ENCODE data around the gene SLC22A4. TPM values are rescaled to one million over a fixed set of nuclear protein-coding genes. Genes with fewer than 3 reads are reported as not detected.
A peak's percentile ranks its signal among the peaks of the same experiment; 100 is the strongest.

Gene SLC22A4
- polyA plus RNA-seq, 4 donors = 1.5 to 10.9 (median 5.0) TPM

DNA sequence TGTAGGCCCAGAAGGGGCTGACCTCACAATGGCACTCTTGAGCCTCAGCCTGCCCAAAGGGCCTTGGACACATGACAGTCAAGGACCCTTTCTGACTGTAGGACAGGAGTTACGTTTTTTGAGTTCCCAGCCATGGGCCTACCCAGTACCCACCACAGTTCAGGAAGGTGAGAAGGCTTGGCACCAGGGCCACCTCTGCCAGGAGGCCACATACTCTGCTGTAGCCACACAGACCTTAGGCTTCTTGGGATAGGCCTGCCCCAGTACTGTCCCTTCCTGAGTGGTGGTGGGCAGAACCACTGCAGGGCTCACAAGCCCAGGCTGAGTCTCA is 23.9 kb upstream of the SLC22A4 start:
- no peaks in the 10 kb centered on the region for H3K9me3 ChIP-seq (ENCODE audit: control insufficient read depth in 2 of 2, insufficient read depth in 1 of 2, low read depth in 1 of 2, low read length in 1 of 2)
- H3K36me3 ChIP-seq (ENCODE audit: control insufficient read depth in 3 of 3, insufficient read depth in 2 of 3, low read depth in 1 of 3, low read length in 3 of 3) = peaks cover 0 to 53% (median 0%) of the 10 kb centered on the region in 3 donors
- no peak overlapping the region for H3K27ac ChIP-seq (ENCODE audit: low read depth in 1 of 3, low read length in 2 of 3)
- FAIRE-seq (no peak), DNase-seq (no peak)
- H3K4me3 ChIP-seq (ENCODE audit: low read depth in 1 of 3, low read length in 3 of 3) = no peak overlapping the region
- peaks cover 0 to 43% (median under 1%) of the 10 kb centered on the region in 3 donors for H3K4me1 ChIP-seq (ENCODE audit: control insufficient read depth in 3 of 3, insufficient read depth in 2 of 3, low read depth in 1 of 3, low read length in 2 of 3)
- WGBS, 3 donors = 96 to 100% (median 100%) methylated on average over 1 of the region's 1 CpG
- H3K27me3 ChIP-seq (ENCODE audit: control insufficient read depth in 3 of 3, insufficient read depth in 3 of 3, low read length in 3 of 3) = no peaks in the 10 kb centered on the region

DNA sequence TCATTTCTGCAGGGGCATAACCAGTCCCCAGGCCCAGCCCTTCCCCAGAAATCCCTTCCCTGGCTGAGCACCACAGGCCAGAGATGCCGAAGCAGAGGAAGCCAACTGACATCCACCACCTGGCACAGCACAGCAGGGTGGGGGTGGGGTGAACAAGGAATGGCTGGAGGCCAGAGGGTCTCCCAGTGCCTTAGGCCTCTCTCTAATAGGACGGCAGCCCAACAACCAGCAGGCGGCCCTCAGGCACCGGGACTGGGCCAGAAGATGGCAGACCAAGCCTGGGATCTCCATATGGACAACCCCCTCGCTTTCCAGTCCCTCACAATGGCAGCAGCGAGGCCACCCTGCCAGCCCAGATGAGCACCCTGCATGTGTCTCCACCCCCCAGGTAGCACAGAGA is 23.5 kb upstream of the SLC22A4 start:
- Histone ChIP-seq H3K9me3 (ENCODE audit: control insufficient read depth in 2 of 2, insufficient read depth in 1 of 2, low read depth in 1 of 2, low read length in 1 of 2) (no peaks in the 10 kb centered on the region), H3K27ac (ENCODE audit: low read depth in 1 of 3, low read length in 2 of 3) (no peak overlapping the region), H3K4me3 (ENCODE audit: low read depth in 1 of 3, low read length in 3 of 3) (no peak overlapping the region), H3K36me3 (ENCODE audit: control insufficient read depth in 3 of 3, insufficient read depth in 2 of 3, low read depth in 1 of 3, low read length in 3 of 3) (peaks cover 0 to 53% (median 0%) of the 10 kb centered on the region in 3 donors), H3K27me3 (ENCODE audit: control insufficient read depth in 3 of 3, insufficient read depth in 3 of 3, low read length in 3 of 3) (no peaks in the 10 kb centered on the region), H3K4me1 (ENCODE audit: control insufficient read depth in 3 of 3, insufficient read depth in 2 of 3, low read depth in 1 of 3, low read length in 2 of 3) (peaks cover 0 to 39% (median 0%) of the 10 kb centered on the region in 3 donors)
- no peak for FAIRE-seq
- no peak for DNase-seq
- 80 to 92% (median 92%) methylated on average over 6 of the region's 6 CpGs for whole genome bisulfite sequencing, 3 donors

DNA sequence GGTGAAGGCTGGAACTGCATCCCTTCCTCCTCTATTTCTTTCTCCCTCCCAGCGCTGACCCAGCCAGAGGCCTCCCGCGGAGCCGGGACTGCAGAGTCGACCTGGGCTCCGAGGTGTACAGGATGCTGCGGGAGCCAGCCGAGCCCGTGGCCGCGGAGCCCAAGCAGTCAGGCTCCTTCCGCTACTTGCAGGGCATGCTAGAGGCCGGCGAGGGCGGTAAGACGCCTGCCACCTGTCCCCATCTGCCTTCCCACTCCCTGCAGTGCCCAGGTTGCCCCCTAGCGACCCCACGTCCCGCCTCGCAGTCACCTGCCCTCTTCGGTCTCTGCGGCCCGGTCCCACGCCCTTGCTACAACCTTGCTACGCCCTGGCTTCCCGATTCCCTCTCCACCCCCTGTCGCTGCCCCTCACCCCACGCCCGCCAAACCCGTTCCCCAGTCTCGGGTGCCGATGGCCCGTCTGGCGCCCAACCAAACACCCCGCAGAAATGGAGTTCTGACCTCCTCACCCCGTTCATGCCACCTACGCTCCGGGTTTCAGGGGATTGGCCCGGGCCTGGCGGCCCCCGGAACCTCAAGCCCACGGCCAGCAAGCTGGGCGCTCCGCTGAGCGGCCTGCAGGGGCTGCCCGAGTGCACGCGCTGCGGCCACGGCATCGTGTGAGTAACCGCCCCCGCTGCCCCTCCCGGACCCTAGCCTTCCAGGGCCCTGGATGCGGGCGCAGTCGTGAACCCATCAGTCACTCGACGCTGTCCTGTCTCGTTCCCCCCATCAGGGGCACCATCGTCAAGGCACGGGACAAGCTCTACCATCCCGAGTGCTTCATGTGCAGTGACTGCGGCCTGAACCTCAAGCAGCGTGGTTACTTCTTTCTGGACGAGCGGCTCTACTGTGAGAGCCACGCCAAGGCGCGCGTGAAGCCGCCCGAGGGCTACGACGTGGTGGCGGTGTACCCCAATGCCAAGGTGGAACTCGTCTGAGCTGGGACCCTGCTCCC is 22.6 kb upstream of the SLC22A4 start:
- no peaks in the 10 kb centered on the region for H3K9me3 ChIP-seq (ENCODE audit: control insufficient read depth in 2 of 2, insufficient read depth in 1 of 2, low read depth in 1 of 2, low read length in 1 of 2)
- peaks cover 0 to 33% (median 0%) of the 10 kb centered on the region in 3 donors for H3K4me1 ChIP-seq (ENCODE audit: control insufficient read depth in 3 of 3, insufficient read depth in 2 of 3, low read depth in 1 of 3, low read length in 2 of 3)
- H3K36me3 ChIP-seq (ENCODE audit: control insufficient read depth in 3 of 3, insufficient read depth in 2 of 3, low read depth in 1 of 3, low read length in 3 of 3) = peaks cover 0 to 47% (median 0%) of the 10 kb centered on the region in 3 donors
- 82 to 85% (median 83%) methylated on average over 76 to 77 of the region's 77 CpGs for WGBS, 3 donors
- DNase-seq = no peak
- no peaks in the 10 kb centered on the region for H3K27me3 ChIP-seq (ENCODE audit: control insufficient read depth in 3 of 3, insufficient read depth in 3 of 3, low read length in 3 of 3)
- no peak overlapping the region for H3K4me3 ChIP-seq (ENCODE audit: low read depth in 1 of 3, low read length in 3 of 3)
- H3K27ac ChIP-seq (ENCODE audit: low read depth in 1 of 3, low read length in 2 of 3) = no peak overlapping the region
- no peak for FAIRE-seq

DNA sequence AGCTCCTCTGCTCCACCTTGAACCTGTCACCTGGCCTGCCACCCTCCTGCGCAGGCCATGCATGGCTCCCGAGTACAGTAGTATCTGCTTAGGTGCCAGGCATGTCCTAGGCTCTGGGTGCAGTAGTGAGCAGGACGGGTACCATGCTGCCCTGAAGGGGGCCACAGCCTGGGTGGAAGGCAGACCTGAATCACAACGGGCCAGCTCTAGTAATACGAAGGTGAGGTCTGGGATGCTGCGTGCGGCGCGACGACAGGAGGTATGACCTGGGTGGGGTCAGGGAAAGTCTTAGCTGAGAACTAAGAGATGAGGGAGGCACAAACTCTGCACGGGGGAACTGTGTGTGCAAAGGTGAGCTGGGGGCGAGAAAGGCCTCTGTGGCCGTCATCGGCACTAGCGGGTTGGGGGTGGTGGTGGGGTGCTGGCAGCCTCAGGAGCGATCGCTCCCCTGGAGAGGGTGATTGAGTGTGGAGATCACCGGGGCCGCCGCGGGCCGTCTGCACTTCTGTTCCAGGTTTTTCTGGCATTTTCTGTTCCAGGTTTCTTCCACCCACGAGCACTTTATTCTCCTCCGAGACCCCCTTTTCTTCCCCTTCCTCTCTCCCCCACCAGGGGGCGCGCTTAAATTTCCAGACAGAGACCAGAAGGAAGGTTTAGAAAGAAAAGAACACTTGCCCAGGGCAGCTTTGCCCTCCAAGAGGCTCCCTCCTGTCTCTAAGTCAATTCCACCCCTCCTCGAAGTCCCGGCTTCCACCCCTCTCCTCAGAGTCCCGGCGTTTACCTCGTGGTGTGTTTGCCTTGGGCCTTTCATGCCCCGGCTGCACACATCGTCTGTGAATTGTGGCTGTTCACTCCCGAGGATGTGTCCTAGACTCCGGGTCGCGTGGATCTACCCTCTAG is 21.6 kb upstream of the SLC22A4 start:
- DNase-seq (peak; percentile 75 to 84), FAIRE-seq (no peak)
- peaks cover 0 to 40% (median 4%) of the 10 kb centered on the region in 3 donors for H3K4me1 ChIP-seq (ENCODE audit: control insufficient read depth in 3 of 3, insufficient read depth in 2 of 3, low read depth in 1 of 3, low read length in 2 of 3)
- no peaks in the 10 kb centered on the region for H3K27me3 ChIP-seq (ENCODE audit: control insufficient read depth in 3 of 3, insufficient read depth in 3 of 3, low read length in 3 of 3)
- H3K4me3 ChIP-seq (ENCODE audit: low read depth in 1 of 3, low read length in 3 of 3) = peak overlapping the region in 1 of 3 donors; percentile 48
- 48 to 56% (median 50%) methylated on average over 37 of the region's 37 CpGs for WGBS, 3 donors
- no peaks in the 10 kb centered on the region for H3K9me3 ChIP-seq (ENCODE audit: control insufficient read depth in 2 of 2, insufficient read depth in 1 of 2, low read depth in 1 of 2, low read length in 1 of 2)
- H3K36me3 ChIP-seq (ENCODE audit: control insufficient read depth in 3 of 3, insufficient read depth in 2 of 3, low read depth in 1 of 3, low read length in 3 of 3) = peaks cover 0 to 37% (median 0%) of the 10 kb centered on the region in 3 donors
- peak overlapping the region in 2 of 3 donors; percentile 12 to 44 for H3K27ac ChIP-seq (ENCODE audit: low read depth in 1 of 3, low read length in 2 of 3)

DNA sequence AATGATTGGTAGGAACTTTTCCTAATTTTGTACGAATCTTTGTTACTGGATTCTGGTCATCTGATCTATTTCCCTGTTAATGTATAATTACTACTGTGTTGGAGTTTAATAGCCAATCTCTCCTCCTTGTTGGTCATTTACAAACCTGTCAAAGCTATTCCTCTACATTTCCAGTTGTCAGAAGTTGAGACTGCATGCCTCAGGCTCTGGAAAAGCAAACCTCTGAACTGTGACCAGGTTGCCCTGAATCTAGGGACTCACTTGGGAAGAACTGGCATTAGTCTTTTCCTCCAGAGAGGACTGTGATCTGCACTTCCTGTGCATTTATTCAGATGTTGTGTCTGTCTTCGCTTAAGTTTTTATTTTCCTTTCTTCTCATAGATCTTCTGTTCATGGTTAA is 20.6 kb upstream of the SLC22A4 start:
- H3K27ac ChIP-seq (ENCODE audit: low read depth in 1 of 3, low read length in 2 of 3) = peak overlapping the region in 2 of 3 donors; percentile 62 to 89
- FAIRE-seq (no peak), DNase-seq (peak in 1 of 2 donors; percentile 57)
- H3K36me3 ChIP-seq (ENCODE audit: control insufficient read depth in 3 of 3, insufficient read depth in 2 of 3, low read depth in 1 of 3, low read length in 3 of 3) = peaks cover 0 to 26% (median 0%) of the 10 kb centered on the region in 3 donors
- no peaks in the 10 kb centered on the region for H3K27me3 ChIP-seq (ENCODE audit: control insufficient read depth in 3 of 3, insufficient read depth in 3 of 3, low read length in 3 of 3)
- H3K9me3 ChIP-seq (ENCODE audit: control insufficient read depth in 2 of 2, insufficient read depth in 1 of 2, low read depth in 1 of 2, low read length in 1 of 2) = no peaks in the 10 kb centered on the region
- no peak overlapping the region for H3K4me3 ChIP-seq (ENCODE audit: low read depth in 1 of 3, low read length in 3 of 3)
- WGBS, 3 donors = 28 to 54% (median 42%) methylated on average over 2 of the region's 2 CpGs
- H3K4me1 ChIP-seq (ENCODE audit: control insufficient read depth in 3 of 3, insufficient read depth in 2 of 3, low read depth in 1 of 3, low read length in 2 of 3) = peaks cover 0 to 48% (median 7%) of the 10 kb centered on the region in 3 donors

DNA sequence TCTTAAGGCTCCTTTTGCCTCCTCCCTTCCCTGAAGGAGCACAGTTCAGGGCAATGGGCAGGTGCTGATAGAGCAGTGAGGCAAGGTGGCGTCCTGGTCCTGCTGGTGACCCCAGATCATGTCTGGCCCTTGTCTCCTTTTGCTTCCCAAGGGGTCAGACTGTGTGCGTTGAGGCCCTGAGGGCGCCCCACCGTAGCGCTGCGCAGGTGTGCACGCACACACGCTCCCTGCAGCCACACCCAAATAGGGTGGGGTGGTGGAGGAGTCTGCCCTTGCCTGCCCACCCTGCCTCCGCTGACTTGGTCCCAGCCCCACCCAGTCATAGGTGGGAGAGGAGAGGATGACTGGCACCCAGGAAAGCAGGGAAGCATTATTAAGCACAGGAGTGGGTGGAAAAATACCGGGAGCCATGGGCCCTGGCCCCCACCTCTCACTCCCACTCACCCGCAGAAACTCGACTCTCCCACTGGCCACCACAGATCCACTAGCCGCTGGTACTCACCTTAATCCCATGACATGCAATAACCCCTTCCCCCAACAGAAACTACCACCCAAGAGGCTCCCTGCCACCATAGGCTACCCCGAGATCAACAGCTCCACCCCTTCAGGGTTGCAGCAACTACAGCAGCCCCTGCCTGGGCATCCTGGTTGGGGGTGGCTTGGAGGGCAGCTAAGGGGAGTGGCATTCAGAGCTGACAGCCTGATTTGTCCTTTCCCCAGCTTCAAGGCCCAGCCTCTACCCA is 20.0 kb upstream of the SLC22A4 start:
- DNase-seq = peak; percentile 81 to 90
- Histone ChIP-seq H3K27ac (ENCODE audit: low read depth in 1 of 3, low read length in 2 of 3) (peak overlapping the region in 2 of 3 donors; percentile 62 to 89), H3K9me3 (ENCODE audit: control insufficient read depth in 2 of 2, insufficient read depth in 1 of 2, low read depth in 1 of 2, low read length in 1 of 2) (no peaks in the 10 kb centered on the region), H3K27me3 (ENCODE audit: control insufficient read depth in 3 of 3, insufficient read depth in 3 of 3, low read length in 3 of 3) (no peaks in the 10 kb centered on the region), H3K4me1 (ENCODE audit: control insufficient read depth in 3 of 3, insufficient read depth in 2 of 3, low read depth in 1 of 3, low read length in 2 of 3) (peaks cover 0 to 54% (median 11%) of the 10 kb centered on the region in 3 donors), H3K36me3 (ENCODE audit: control insufficient read depth in 3 of 3, insufficient read depth in 2 of 3, low read depth in 1 of 3, low read length in 3 of 3) (peaks cover 0 to 25% (median 0%) of the 10 kb centered on the region in 3 donors), H3K4me3 (ENCODE audit: low read depth in 1 of 3, low read length in 3 of 3) (no peak overlapping the region)
- 27 to 62% (median 46%) methylated on average over 13 to 14 of the region's 14 CpGs for WGBS, 3 donors
- FAIRE-seq = no peak

DNA sequence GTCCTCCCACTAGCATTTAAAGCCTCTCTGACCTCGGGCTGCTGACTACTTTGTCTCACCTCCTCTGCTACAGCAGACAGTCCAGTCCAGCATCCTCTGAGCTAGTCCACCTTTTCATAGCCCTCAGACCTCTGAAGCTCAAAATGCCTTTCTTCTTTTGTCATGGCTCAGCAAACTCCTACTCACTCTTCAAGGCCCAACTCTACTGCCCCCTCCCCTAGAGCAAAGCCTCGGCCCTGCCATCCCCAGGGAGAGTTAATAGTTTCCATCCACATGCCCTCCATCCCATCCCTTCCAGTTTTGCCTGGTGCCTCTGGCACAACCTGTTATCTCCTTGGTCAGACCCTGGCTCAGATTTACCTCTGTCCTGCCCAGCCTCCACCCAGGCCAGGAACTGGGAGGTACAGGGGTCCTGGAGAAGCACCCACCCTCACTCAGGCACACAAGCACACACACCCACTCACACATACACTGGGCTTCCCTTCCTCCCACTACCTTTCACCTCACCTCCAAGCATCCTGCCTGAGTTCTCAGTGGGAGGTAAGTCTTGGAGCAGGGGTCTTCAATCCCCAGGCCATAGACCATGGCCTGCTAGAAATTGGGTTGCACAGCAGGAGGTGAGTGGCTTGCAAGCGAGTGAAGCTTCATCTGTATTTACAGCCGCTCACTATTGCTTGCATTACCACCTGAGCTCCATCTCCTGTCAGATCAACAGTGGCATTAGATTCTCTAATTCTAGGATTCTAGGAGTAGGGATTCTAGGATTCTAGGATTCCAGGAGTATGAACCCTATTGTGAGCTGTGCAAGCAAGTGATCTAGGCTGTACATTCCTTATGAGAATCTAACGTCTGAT is 18.6 kb upstream of the SLC22A4 start:
- no peak for FAIRE-seq
- Histone ChIP-seq H3K36me3 (ENCODE audit: control insufficient read depth in 3 of 3, insufficient read depth in 2 of 3, low read depth in 1 of 3, low read length in 3 of 3) (peaks cover 0 to 19% (median 0%) of the 10 kb centered on the region in 3 donors), H3K4me3 (ENCODE audit: low read depth in 1 of 3, low read length in 3 of 3) (no peak overlapping the region), H3K27me3 (ENCODE audit: control insufficient read depth in 3 of 3, insufficient read depth in 3 of 3, low read length in 3 of 3) (no peaks in the 10 kb centered on the region), H3K4me1 (ENCODE audit: control insufficient read depth in 3 of 3, insufficient read depth in 2 of 3, low read depth in 1 of 3, low read length in 2 of 3) (peaks cover 0 to 68% (median 11%) of the 10 kb centered on the region in 3 donors), H3K9me3 (ENCODE audit: control insufficient read depth in 2 of 2, insufficient read depth in 1 of 2, low read depth in 1 of 2, low read length in 1 of 2) (no peaks in the 10 kb centered on the region), H3K27ac (ENCODE audit: low read depth in 1 of 3, low read length in 2 of 3) (peak overlapping the region in 2 of 3 donors; percentile 50 to 89)
- 86 to 88% (median 87%) methylated on average over 5 of the region's 5 CpGs for WGBS, 3 donors
- no peak for DNase-seq
